Lung (tissue), 12 donors: ENCODE measurements around the gene LPCAT1. TPM values are rescaled to one million over a fixed set of nuclear protein-coding genes. Genes with fewer than 3 reads are reported as not detected.

Experiments used
- ATAC-seq: fragments of 200-7000 bp; cut with Tn5 transposase; one replicate; pipeline ENCODE4 v1.9.1; 2020; ENCODE audit warnings: moderate number of reproducible peaks; ENCODE audit not compliant: insufficient read depth, low FRiP score
- DNase-seq, 3 donors: peaks; one replicate each; pipeline ENCODE4 v3.0.0-alpha.2; 2013 to 2017
- H3K27ac ChIP-seq, 2 donors: one replicate each; pipeline ENCODE4 v1.5.1; 2013; ENCODE audit warnings: mild to moderate bottlenecking in 2 of 2, moderate library complexity in 2 of 2, control low read depth in 1 of 2, inconsistent platforms in 1 of 2, low read depth in 1 of 2, low read length in 1 of 2
- H3K27me3 ChIP-seq, 3 donors: one replicate each; pipeline ENCODE4 v1.5.1; 2013; ENCODE audit warnings: low read length in 2 of 3; ENCODE audit not compliant: control insufficient read depth in 3 of 3, insufficient read depth in 3 of 3
- H3K36me3 ChIP-seq, 4 donors: one replicate each; pipeline ENCODE4 v1.5.1; 2013; ENCODE audit warnings: low read length in 4 of 4, mild to moderate bottlenecking in 1 of 4, moderate library complexity in 1 of 4; ENCODE audit not compliant: control insufficient read depth in 4 of 4, insufficient read depth in 4 of 4
- H3K4me1 ChIP-seq, 5 donors: one replicate each; pipeline ENCODE4 v1.5.1; 2013; ENCODE audit warnings: low read length in 5 of 5, mild to moderate bottlenecking in 2 of 5, moderate library complexity in 1 of 5; ENCODE audit not compliant: control insufficient read depth in 5 of 5, insufficient read depth in 5 of 5
- H3K4me3 ChIP-seq: one replicate; pipeline ENCODE4 v1.5.1; 2013; ENCODE audit warnings: mild to moderate bottlenecking, control low read depth, moderate library complexity
- H3K9ac ChIP-seq, 2 donors: one replicate each; pipeline ENCODE4 v1.5.1; 2013; ENCODE audit warnings: low read length in 2 of 2, control low read depth in 1 of 2; ENCODE audit not compliant: insufficient read depth in 1 of 2
- H3K9me3 ChIP-seq, 4 donors: one replicate each; pipeline ENCODE4 v1.5.1; 2013; ENCODE audit warnings: low read length in 3 of 4, mild to moderate bottlenecking in 1 of 4, moderate library complexity in 1 of 4; ENCODE audit not compliant: control insufficient read depth in 4 of 4, insufficient read depth in 3 of 4
- WGBS, 2 donors: extraction: QIAGEN DNeasy Blood & Tissue Kit; methylation state at CpG; one replicate each; pipeline ENCODE4 v1.1.7; 2013; 5-methylcytosine and 5-hydroxymethylcytosine counted together
- polyA plus RNA-seq, 2 donors: library from polyadenylated mRNA; stranded (reverse); fragments of 200-250 nt; gene quantifications; one replicate each; pipeline ENCODE4 v1.2.1, GENCODE V29; 2013
- total RNA-seq, 2 donors: library from RNA; depleted of rRNA in 1 of 2; stranded (reverse); fragments of >200 nt in 1 of 2; gene quantifications; one replicate each; pipeline ENCODE4 v1.2.1, GENCODE V29; 2014 to 2021
- TF ChIP-seq, protein P1 (sequence below): IDR thresholded peaks from 2 replicates; pipeline ENCODE4 v1.5.1; 2012; ENCODE audit warnings: mild to moderate bottlenecking; ENCODE audit errors: control extremely low read depth, extremely low read depth
- donor health status: control.
- donor health status: control.
- donor health status: Bipolar disorder and iron deficiency.
- donor health status: healthy.
- donor health status: DM: yes; HTN: yes; CAD: no.

Gene LPCAT1
- total and polyA plus RNA-seq, 4 donors = 198 to 669 (median 443) TPM

- Histone ChIP-seq H3K27me3 (no peaks in the 10 kb centered on the region), H3K27ac (peak overlapping the region in 1 of 2 donors; percentile 28), H3K4me3 (no peak overlapping the region), H3K9ac (no peak overlapping the region), H3K36me3 (peaks cover 0 to 49% (median 13%) of the 10 kb centered on the region in 4 donors), H3K4me1 (peaks cover 0 to 23% (median 10%) of the 10 kb centered on the region in 5 donors), H3K9me3 (no peaks in the 10 kb centered on the region)
- TF ChIP-seq, protein P1, sequence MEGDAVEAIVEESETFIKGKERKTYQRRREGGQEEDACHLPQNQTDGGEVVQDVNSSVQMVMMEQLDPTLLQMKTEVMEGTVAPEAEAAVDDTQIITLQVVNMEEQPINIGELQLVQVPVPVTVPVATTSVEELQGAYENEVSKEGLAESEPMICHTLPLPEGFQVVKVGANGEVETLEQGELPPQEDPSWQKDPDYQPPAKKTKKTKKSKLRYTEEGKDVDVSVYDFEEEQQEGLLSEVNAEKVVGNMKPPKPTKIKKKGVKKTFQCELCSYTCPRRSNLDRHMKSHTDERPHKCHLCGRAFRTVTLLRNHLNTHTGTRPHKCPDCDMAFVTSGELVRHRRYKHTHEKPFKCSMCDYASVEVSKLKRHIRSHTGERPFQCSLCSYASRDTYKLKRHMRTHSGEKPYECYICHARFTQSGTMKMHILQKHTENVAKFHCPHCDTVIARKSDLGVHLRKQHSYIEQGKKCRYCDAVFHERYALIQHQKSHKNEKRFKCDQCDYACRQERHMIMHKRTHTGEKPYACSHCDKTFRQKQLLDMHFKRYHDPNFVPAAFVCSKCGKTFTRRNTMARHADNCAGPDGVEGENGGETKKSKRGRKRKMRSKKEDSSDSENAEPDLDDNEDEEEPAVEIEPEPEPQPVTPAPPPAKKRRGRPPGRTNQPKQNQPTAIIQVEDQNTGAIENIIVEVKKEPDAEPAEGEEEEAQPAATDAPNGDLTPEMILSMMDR = no peak
- ATAC-seq (no peak), DNase-seq (no peak)
- WGBS, 2 donors = 48 to 63% methylated on average over 12 to 14 of the region's 14 CpGs
These were observed 26.4 kb downstream of the LPCAT1 start for GRCh38 chr5:1497242-1497777.

DNA sequence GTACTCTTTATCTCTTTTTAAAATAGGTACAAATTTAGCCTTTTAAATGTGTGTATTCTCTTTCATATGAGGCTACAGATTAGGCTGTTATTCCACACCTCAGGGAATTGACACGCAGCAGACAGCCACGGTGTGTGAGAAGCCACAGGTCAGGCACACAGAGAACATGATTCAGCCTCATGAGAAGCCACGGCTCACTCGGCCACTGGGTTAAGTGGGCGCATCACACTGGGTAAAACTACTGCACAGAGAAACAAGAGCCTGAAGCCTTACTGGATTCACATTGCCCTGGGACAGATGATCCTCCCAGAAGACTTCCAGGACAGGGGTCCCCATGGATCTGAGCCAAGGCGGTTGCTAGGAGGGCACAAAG lies 28.2 kb downstream of the LPCAT1 start:
- H3K9ac ChIP-seq = no peak overlapping the region
- no peak for DNase-seq
- H3K4me1 ChIP-seq = peaks cover 0 to 10% (median 2%) of the 10 kb centered on the region in 5 donors
- H3K27ac ChIP-seq = peak overlapping the region in 1 of 2 donors; percentile 32
- WGBS, 2 donors = 34 to 66% methylated on average over 6 of the region's 6 CpGs
- no peaks in the 10 kb centered on the region for H3K27me3 ChIP-seq
- no peak overlapping the region for H3K4me3 ChIP-seq
- H3K36me3 ChIP-seq = peaks cover 0 to 52% (median 17%) of the 10 kb centered on the region in 4 donors
- no peak for ATAC-seq
- TF ChIP-seq, protein P1 = no peak
- no peaks in the 10 kb centered on the region for H3K9me3 ChIP-seq

DNA sequence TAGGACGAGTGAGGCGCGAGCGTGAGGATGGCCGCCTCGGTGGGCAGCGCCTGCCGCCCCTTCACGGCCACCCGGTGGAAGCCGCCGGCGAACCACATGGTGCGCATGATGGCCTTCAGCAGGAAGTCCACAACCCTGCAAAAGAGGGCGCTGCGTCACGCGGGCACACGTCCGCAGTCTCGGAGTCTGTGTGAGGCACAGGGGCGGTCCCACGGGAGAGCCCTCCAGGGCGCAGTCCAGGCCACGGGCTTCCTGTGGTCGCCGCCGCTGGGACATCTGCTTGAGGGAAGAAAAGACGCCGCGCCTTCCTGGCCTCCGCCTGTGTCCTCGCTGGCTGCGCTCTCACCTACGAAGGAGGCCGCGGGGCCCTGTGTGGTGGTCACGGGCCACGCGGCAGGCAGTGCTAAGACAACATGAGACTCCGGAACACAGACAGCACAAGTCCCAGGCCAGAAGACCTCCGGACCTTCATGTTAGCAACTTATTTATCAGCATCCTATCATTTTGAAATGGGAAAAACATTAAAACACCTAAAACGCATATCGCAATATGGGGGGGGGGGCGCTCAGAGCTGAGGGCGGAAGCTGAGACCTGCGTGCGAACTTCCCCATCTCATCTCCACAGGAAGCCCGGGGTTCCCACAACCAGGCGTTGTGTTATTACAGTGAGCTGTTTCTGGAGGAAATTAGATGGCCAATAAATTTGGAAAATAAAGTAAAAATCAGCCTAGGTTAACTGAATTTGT lies 28.8 kb downstream of the LPCAT1 start:
- Histone ChIP-seq H3K4me1 (peaks cover 0 to 7% (median 0%) of the 10 kb centered on the region in 5 donors), H3K27me3 (no peaks in the 10 kb centered on the region), H3K36me3 (peaks cover 0 to 57% (median 18%) of the 10 kb centered on the region in 4 donors), H3K9me3 (no peaks in the 10 kb centered on the region), H3K9ac (no peak overlapping the region), H3K4me3 (no peak overlapping the region), H3K27ac (peak overlapping the region in 1 of 2 donors; percentile 61)
- TF ChIP-seq, protein P1 = no peak
- WGBS, 2 donors = 39 to 77% methylated on average over 49 to 50 of the region's 50 CpGs
- DNase-seq (no peak), ATAC-seq (peak; percentile 37)
